ENCODE measurements around the gene PTPRG.

The PTPRG gene

DNA sequence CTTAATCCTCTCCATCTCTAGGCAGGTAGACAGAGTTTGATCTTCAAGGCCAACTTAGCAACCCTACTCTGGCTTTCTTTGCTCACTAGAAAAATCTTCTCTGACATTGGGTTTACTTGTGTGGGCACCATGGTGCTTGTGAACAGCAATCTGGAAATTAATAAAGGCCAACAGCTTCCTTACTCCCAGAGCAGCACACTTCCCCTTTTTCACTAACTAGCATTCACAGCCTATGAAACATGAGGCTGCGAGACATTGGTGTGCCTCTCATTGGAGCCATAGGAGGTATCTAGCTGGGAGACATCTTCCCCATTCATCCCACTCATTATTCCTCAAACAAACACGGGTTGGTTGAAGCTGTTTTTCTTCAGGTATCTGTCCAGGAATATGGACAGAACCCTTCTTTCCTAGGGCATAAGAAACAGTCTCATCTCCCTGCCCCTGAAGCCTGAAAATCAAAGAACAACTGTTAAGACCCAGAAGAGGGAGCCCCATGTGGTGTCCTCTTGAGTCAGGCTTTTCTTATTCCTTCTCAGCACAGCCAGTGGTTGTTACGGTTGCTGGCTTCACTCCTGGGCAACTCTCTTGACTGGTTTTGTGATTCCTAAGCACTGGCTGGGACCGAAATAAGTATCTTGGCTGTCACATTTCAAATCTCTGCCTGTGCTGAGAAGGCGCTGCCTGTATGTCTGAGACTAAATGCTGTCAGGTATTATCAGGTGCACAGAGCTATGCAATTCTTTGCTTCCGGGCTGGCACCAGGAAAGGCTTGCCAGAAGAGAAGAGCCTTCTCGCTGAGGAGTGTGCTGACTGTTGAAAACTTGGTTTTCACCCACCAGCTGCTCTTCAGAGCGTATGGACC is 617.6 kb downstream of the PTPRG start:
- DNase-seq = no peak

DNA sequence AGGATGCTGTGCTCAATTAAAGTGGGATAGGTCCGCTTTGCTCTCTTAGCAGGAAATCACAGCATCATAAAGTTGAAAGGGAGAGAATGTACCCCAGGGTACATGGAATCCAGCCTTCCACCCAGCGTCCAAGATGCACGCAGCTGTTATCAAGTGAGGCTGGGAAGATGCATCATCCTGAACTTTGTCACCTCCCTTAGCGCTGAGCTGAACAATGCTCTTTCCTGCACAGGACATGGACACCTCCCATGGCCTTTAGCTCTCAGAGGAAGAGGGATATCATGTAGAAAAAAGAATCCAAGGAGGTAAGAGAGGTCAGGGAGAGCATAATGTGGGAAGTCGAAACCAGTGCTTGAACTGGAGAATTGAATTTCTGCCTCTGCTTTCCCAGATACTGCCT is 619.1 kb downstream of the PTPRG start:
- no peak for DNase-seq

DNA sequence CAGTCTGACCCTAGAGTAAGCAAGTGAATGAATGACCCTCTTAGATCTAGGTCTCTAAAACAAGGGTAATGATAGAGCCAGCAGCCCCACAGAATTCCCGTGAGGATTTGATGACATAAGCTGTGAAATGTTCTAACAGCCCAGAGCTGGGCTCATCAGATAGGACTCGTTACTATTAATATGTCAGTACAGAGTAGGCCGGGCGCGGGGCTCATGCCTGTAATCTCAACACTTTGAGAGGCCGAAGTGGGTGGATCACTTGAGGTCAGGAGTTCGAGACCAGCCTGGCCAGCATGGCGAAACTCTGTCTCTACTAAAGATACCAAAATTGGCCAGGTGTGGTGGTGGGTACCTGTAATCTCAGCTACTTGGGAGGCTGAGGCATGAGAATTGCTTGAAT is 621.7 kb downstream of the PTPRG start:
- no peak for DNase-seq

DNA sequence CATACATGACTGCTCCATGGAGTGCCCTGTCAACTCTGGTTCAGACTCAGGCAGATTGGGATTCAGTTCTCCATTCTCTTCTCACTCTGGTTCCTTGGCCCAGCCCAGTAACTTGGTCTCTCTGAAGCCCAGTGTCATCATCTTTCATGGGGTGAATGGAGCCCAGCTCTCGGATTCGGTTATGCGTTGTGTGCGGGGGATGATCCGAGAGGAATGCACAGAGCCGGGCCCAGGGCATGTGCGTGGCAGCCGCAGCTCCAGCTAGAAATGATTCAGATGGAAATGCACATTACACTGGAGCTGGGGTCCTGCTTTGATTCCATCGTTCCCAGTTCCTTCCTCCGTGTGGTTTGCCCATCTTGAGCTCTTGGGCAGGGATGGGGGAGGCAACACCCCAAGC is 622.6 kb downstream of the PTPRG start:
- no peak for DNase-seq

DNA sequence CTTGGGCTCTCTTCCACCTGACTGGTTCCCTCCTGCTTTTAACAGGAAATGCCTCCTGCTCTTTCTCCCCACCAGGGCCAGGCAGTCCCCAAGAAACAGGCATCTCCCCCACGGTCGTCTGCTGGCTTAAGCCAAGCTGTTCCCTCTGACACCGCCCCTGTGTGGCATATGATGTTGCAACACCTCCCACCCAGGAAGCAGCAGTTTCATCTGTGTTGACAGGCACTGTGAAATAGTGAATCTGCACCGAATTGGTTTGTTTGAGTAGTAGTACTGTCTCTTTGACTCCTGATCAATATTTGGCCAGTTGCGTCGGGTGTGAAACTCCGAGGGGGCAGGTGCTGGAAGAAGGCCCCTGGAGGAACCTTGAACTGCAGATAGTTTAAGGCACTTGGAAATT is 623.2 kb downstream of the PTPRG start:
- no peak for DNase-seq

DNA sequence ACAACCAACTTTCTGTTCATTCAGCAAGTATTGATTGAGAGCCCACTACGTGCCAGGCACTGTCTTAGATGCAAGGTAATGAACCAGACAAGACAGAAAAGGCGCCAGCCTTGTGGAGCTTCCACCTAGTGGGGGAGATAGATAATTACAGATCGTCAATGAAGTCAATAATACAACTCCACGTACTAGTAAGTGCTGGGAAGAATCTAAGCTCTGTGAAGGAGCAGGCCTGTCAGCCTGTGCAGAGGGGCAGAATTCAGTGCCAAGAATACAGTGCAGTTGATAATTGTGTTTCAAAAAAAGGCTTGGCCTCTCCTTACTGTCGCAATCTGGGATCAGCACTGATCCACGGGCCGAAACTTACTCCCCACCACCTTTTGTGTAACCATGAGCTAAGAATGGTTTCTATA is 625.7 kb downstream of the PTPRG start:
- DNase-seq = no peak

DNA sequence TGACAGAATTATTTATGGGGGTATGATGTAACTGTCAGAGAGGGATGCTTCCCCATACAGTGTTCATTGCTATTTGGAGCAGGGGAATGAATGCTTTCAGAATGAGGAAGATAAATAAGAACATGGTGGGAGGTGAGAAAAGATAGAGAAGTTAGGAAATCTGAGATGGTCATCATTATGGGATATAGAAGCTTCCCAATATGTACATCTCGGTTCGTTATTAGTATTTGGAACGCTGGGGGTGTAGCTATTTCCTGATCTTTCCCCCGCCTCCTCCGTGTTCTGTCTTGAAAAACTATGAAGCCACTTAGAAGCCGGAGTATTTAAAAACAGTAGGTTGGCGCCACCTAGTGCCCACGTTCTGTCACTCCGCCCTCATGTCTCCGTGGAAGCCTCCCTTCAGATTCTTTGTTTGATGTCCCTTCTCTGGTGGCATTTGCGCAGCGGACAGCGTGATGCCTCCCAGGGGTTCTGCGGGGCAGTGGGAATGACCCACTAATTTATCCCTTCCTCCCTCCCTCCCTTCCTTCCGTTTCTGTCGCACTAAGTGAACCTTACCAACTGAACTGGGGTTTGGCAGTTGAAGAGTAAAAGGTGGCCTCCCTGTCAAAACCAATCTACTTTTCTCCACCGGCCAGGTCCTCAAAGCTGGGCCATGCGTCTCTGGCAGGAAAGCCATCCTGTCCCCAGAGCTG is 627.5 kb downstream of the PTPRG start:
- peak; percentile 18 for DNase-seq

DNA sequence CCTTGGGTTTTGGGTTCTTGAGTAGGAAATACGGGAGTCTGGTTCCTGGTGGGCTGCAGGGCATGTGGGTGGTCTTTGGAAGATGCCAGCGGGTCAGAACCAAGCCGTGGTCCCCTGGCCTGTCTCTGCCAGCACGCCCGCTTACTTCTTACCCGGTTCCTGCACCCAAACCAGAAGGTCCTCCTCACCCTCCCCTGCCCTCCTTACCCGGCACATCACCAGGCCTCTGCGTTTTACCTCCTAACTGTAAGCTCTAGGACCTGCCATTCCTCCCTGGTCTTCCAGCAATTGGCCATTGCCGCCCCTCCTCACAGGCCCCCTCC is 628.0 kb downstream of the PTPRG start:
- no peak for DNase-seq

DNA sequence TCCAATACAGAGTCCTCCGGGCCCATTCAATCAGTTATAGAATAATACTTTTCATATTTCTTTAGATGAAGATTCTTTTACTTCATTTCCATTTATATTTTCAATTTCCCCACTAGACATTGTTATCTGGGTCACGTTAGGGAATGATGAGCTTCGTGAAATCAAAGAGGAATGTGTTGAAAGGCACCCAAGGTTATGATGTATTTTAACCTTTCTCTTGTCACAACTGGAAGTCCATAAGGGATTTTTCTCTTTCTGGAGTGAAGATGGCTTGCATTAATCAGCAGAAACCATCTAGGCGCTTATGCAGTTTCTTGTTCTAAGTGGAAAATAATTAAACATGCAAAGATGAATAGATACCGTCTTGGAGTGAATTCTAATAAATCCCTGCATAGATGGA is 631.5 kb downstream of the PTPRG start:
- no peak for DNase-seq

DNA sequence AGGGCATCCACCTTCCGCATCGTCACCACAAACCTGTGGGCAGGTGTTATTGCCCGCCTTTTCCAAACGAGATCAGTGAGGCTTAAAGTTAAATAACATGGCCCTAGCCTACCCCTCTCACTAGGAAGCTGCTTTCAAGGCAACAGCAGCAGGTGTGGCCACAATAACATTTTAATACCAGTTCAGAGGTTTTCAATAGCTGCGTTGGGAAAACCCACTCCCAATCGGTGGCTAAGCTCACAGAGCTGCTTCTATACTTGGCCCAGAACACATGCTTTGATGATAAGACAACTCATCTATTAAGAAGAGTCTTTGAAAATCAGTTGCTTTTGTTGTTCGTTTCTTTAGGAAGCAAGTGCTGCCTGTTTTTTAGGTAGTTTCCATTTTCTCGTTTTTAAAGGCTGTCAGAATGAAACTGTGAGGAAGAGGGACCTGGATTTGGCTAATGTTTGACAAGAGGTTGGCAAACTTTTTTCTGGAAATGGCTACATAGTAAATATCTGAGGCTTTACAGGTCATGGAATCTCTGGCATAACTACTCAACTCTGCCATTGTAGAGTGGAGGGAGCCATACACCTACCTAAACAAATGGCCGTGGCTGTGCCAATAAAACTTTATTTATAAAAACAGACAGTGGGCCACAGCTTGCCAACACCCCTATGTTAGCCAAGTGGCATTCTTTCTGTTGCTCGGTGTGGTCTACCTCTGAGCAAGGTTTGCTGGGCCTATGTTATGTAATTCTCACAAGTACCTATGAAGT is 632.4 kb downstream of the PTPRG start:
- DNase-seq = no peak

DNA sequence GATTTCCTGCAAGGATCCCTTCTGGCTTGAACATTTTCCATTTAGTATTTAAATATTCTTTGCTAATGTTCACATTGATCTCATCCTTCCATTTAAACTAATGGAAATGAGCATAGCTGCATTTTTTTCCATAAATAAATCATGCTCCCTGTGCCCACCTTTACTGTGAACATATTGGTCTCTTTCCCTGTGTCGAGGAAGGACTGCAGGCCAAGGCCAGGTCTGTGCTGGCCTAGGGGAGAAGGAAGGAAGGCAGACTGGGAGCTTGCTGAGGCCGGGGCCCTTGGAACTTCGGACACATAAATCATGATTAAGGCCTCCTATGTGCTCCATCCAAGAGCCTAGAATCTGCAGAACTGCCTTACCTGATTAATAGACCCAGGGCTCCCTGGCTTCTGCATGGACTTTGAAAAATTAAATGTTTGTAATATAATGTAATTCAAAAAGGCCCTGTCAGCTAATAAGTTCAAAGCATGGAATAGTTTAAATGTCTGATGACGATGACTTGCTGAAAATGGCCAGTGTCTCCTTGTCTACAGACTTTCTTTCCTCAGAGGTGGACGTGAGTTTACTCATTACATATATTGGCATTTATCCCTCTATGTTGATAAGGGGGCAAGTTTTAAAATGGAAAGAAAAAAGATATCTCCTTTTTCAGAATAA is 636.1 kb downstream of the PTPRG start:
- no peak for DNase-seq

DNA sequence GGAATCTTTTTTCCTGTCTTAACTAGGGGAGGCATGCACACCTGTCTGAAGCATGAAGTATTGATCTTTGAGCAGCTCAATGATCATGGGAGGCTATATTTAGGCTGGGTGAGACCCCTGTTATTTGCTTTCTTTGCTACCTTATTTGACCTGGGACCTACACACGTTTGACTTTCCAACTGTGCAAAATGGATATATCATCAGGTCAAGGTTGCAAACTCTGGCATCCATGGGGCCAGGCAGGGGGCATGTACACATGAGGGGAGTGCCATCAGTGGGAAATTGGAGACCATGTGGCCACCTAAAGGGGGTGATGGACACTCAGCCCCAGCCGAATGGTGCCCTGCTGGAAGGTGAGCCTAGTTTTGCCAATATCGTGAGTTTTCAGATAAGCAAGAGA is 637.8 kb downstream of the PTPRG start:
- DNase-seq = no peak

DNA sequence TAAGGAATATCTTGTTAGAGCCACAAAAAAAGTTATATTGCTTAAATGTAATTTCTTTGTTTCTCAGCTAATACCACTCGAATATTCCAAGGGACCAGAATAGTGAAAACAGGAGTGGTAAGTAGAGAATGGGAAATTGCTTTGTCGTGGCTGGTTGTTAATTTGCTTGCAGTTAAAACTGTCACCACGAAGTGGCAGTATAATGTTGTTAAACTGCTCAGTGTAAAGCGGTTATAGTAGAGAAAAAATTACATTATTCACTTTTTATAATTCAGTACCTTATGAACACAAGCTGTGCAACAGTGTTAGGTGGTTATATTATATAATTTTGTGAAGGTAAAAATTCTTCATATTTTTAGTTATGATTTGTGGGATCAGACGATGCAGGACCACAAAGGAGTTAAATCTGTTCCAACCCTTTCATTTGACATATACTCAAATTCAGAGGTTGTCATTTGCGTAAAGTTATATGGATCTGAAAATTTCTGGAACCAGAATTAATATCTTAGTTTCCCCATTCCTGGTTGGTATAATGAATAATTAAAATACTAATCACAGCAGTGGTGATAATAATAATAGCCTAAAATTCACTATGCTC is 640.2 kb downstream of the PTPRG start:
- no peak for DNase-seq

DNA sequence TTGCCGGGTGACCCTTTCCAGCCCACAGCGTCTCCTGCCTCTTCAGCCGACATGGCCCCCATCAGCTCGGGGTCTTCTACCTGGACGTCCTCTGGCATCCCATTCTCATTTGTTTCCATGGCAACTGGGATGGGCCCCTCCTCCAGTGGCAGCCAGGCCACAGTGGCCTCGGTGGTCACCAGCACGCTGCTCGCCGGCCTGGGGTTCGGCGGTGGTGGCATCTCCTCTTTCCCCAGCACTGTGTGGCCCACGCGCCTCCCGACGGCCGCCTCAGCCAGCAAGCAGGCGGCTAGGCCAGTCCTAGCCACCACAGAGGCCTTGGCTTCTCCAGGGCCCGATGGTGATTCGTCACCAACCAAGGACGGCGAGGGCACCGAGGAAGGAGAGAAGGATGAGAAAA is 641.8 kb downstream of the PTPRG start:
- no peak for DNase-seq

DNA sequence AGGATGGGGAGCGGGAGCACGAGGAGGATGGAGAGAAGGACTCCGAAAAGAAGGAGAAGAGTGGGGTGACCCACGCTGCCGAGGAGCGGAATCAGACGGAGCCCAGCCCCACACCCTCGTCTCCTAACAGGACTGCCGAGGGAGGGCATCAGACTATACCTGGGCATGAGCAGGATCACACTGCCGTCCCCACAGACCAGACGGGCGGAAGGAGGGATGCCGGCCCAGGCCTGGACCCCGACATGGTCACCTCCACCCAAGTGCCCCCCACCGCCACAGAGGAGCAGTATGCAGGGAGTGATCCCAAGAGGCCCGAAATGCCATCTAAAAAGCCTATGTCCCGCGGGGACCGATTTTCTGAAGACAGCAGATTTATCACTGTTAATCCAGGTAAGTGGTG is 642.2 kb downstream of the PTPRG start:
- no peak for DNase-seq

DNA sequence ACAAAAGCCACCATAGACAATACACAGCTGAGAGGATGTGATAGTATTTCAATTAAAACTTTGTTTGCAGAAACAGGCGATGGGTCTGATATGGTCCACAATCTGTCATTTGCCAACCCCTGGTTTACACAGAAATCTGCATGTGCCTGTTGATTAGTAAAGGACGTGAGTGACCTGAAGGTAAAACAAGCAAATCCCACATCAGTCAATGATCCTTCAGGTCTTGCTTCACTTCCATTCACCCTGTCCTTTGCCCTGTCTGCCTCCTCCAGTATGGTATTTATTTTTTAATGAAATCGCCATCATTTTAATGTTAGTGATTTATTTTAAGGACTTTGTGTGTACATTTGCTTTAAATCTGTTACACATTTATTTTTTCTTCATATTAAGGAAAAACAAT is 645.8 kb downstream of the PTPRG start:
- DNase-seq = no peak

DNA sequence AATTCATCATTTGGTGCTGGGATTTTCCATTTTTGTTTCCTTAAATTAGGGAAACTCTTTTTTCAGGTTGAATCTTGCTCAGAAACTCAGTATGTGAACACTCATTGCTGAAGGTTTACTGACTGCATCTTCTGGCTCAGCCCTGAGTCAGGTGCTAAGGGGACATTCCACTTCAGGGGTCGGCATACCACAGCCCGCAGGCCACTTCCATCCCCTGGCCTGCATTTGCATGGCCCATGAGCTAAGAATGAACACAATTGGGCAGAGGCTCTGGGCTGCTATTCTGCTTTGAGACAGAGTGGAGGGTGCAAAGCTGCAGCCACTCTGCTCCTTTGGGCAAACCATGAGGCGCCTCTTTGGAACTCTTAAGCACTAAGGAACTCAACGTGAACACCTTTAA is 647.0 kb downstream of the PTPRG start:
- no peak for DNase-seq

DNA sequence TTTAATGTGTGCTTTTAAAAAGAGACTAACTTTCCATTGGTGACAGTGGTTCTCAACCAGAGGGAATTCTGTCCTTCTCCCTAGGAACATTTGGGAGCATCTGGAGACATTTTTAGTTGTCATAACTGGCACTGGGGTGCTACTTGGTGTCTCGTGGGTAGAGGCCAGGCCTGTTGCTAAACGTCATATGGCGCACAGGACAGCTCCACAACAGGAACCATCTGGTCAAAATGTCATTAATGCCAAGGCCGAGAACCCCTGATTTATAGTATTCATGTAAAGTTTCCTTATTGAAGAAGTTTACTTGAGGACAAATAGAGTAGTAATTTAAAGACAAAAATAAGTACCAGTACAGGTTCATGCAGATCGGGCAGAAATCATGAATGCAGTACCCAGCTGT is 647.7 kb downstream of the PTPRG start:
- DNase-seq = no peak

DNA sequence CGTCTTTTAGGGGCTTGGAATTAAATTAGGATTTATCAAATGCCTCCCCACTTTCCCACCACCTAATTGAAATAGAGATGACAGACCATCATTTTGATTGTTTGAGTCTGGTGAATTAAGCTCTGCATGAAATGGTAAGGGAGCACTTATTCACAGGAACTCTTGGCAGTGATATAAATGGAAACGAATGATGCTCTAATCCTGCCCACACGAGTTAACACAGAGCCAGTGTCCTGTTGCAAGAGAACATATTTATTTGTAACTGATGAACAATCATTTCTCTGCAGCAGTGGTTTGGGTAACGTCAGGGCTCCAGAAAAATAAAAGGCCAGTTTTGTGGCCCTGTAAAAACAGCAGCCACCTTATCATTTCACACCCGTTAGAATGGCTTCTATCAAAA is 648.6 kb downstream of the PTPRG start:
- no peak for DNase-seq

DNA sequence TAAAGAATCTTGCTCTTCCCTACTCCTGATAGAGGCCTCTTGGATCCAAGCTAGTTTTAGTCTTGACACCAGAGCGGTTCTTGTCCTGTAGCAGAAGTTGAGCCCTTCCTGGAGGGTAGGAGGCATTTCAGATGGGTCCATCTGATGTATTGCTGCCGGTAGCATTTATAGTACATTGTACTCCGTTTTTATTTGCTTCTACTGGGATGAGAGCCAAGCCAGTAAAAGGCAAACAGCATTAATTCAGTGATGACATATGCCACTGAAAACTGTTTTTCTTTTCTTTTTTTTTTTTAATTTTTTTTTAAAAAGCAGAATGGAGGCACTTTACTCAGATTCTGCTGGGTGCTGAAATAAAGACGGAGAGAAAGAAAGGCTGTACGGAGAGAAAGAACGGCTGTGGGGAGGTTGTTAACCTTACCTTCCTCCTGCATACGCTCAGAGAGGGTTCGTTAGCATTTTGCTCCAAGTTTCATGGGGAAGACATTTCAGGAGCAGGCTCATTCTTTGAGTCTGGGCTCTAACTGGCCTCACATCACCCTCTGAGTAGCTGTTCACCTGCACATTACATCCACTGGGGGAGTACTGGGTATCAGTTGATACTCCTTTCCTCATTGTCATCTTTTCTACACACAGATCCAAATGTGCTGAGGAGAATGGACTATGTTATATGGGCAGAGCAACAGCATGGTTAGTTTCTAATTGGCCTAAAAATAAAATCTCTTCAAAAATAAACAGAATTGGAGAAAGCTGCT is 650.5 kb downstream of the PTPRG start:
- DNase-seq = no peak

DNA sequence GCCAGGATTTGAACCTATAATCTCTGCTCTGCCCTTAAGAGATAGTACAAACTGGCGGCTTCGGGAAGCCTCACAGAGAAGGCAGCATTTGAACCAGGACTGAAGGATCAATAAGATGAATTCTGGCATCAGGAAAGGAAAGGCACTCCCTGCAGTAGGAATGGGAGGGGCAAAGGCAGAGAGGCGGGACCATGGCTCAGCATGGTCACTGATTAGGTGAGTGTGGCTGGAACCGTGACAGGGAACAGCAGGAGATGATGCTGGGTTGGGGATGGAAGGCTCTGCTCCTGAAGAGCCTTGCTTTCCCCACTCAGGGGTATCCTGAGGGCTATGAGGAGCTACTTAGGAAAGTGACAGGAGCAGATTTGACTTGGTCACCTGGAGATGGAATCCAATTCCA is 653.5 kb downstream of the PTPRG start:
- DNase-seq = no peak

DNA sequence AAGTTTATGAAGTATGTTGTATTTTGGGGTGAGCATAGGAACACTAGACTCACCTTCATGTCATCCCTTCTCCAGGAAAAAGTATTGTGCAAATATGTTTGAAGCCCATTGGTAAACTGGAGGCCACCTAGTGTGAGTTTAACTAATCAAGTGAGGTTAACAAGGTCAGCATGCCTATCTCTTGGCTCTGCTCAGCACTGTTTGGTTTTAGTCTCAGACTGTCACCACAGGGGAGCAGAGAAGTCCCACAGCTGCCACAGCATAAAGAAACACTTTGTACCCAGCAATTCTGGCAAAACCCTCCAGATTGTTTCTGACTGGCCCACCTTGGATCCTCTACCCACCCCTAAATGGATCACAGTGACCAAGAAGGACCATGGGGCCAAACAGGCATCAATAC is 659.2 kb downstream of the PTPRG start:
- DNase-seq = no peak

Data from effector CD8-positive, alpha-beta T cell (primary cell).